KOPT-K1 (cell line): Measurements from ENCODE around the gene ABCG1.

Source experiments
- H3K27ac ChIP-seq: fragments of 200-600 bp; sonication (generic); 2 replicates; pipeline ENCODE4 v1.5.1; 2016; ENCODE audit warnings: antibody characterized with exemption, mild to moderate bottlenecking, low read depth, low read length; ENCODE audit not compliant: poor library complexity, severe bottlenecking
- H3K36me3 ChIP-seq: fragments of 200-600 bp; sonication (generic); 2 replicates; pipeline ENCODE4 v1.5.1; 2017; ENCODE audit warnings: antibody characterized with exemption, mild to moderate bottlenecking, low read length, moderate library complexity; ENCODE audit not compliant: insufficient read depth
- H3K9me3 ChIP-seq: fragments of 200-600 bp; sonication (generic); 2 replicates; pipeline ENCODE4 v1.5.1; 2017; ENCODE audit warnings: antibody characterized with exemption, low read length, mild to moderate bottlenecking; ENCODE audit not compliant: insufficient read depth, poor library complexity, severe bottlenecking

The ABCG1 gene

GRCh38 chr21:42308914-42309752 is 90.2 kb downstream of the ABCG1 start:
- no peaks in the 10 kb centered on the region for H3K9me3 ChIP-seq
- no peaks in the 10 kb centered on the region for H3K36me3 ChIP-seq
- H3K27ac ChIP-seq: no peak overlapping the region

GRCh38 chr21:42309753-42310213 is 90.8 kb downstream of the ABCG1 start:
- no peaks in the 10 kb centered on the region for H3K9me3 ChIP-seq
- no peak overlapping the region for H3K27ac ChIP-seq
- no peaks in the 10 kb centered on the region for H3K36me3 ChIP-seq

- no peak overlapping the region for H3K27ac ChIP-seq
- no peaks in the 10 kb centered on the region for H3K9me3 ChIP-seq
Measured at GRCh38 chr21:42310411-42311001, 91.6 kb downstream of the ABCG1 start.

GRCh38 chr21:42311160-42311559 is 92.2 kb downstream of the ABCG1 start:
- Histone ChIP-seq H3K9me3 (no peaks in the 10 kb centered on the region), H3K27ac (no peak overlapping the region), H3K36me3 (no peaks in the 10 kb centered on the region)

More at GRCh38 chr21:42310411-42311001, 91.6 kb downstream of the ABCG1 start:
- no peaks in the 10 kb centered on the region for H3K36me3 ChIP-seq

GRCh38 chr21:42311816-42312625 is 93.1 kb downstream of the ABCG1 start:
- no peak overlapping the region for H3K27ac ChIP-seq
- H3K9me3 ChIP-seq: no peaks in the 10 kb centered on the region
- H3K36me3 ChIP-seq: no peaks in the 10 kb centered on the region

GRCh38 chr21:42312626-42313104 is 93.7 kb downstream of the ABCG1 start:
- no peaks in the 10 kb centered on the region for H3K9me3 ChIP-seq
- H3K27ac ChIP-seq: no peak overlapping the region
- no peaks in the 10 kb centered on the region for H3K36me3 ChIP-seq

GRCh38 chr21:42313501-42313969 is 94.6 kb downstream of the ABCG1 start:
- no peak overlapping the region for H3K27ac ChIP-seq
- H3K9me3 ChIP-seq: no peaks in the 10 kb centered on the region

GRCh38 chr21:42314616-42315295 is 95.8 kb downstream of the ABCG1 start:
- H3K27ac ChIP-seq: no peak overlapping the region

More at GRCh38 chr21:42313501-42313969, 94.6 kb downstream of the ABCG1 start:
- H3K36me3 ChIP-seq: no peaks in the 10 kb centered on the region

GRCh38 chr21:42315296-42315891 is 96.5 kb downstream of the ABCG1 start, which contains the start of gene TFF3:
Gene TFF3, minus strand, starts transcription at chr21:42315409. Its CDS starts 35 bp downstream, at chr21:42315374.
- Histone ChIP-seq H3K9me3 (no peaks in the 10 kb centered on the region), H3K27ac (no peak within 1 kb of the TSS), H3K36me3 (no peaks in the 10 kb centered on the region)

More at GRCh38 chr21:42314616-42315295, 95.8 kb downstream of the ABCG1 start:
- Histone ChIP-seq H3K36me3 (no peaks in the 10 kb centered on the region), H3K9me3 (no peaks in the 10 kb centered on the region)

GRCh38 chr21:42316891-42317290 is 98.0 kb downstream of the ABCG1 start:
- Histone ChIP-seq H3K9me3 (no peaks in the 10 kb centered on the region), H3K27ac (no peak overlapping the region), H3K36me3 (no peaks in the 10 kb centered on the region)

GRCh38 chr21:42317341-42317741 is 98.4 kb downstream of the ABCG1 start:
- no peaks in the 10 kb centered on the region for H3K9me3 ChIP-seq
- no peaks in the 10 kb centered on the region for H3K36me3 ChIP-seq
- H3K27ac ChIP-seq: no peak overlapping the region

GRCh38 chr21:42317826-42318746 is 99.1 kb downstream of the ABCG1 start:
- Histone ChIP-seq H3K27ac (no peak overlapping the region), H3K36me3 (no peaks in the 10 kb centered on the region), H3K9me3 (no peaks in the 10 kb centered on the region)

GRCh38 chr21:42319376-42319775 is 100.4 kb downstream of the ABCG1 start:
- peak overlapping the region; percentile 13 for H3K27ac ChIP-seq
- H3K9me3 ChIP-seq: no peaks in the 10 kb centered on the region

More at GRCh38 chr21:42319376-42319775, 100.4 kb downstream of the ABCG1 start:
- H3K36me3 ChIP-seq: no peaks in the 10 kb centered on the region
